ENCODE results near the gene C1R.
"Not testable (repeated sequence)": the region's sequence is repeated elsewhere in the genome, so short reads cannot be mapped to it uniquely, and the experiment has no call there.

Gene C1R

DNA sequence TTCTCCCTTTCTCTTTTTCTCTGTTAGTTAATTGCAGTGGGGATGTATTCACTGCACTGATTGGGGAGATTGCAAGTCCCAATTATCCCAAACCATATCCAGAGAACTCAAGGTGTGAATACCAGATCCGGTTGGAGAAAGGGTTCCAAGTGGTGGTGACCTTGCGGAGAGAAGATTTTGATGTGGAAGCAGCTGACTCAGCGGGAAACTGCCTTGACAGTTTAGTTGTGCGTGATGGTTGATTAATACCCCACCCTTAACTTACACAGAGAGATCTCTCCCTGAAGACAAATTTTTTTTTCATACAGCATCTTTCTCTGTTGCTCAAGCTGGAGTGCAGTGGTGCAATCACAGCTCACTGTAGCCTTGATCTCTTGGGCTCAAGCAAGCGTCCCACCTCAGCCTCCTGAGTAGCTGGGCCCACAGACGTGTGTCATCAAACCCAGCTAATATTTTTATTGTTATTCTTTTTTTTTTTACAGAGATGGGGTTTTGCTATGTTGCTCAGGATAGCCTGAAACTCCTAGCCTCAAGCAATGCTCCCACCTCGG lies 27.1 kb downstream of the C1R start:
- no peak for DNase-seq

DNA sequence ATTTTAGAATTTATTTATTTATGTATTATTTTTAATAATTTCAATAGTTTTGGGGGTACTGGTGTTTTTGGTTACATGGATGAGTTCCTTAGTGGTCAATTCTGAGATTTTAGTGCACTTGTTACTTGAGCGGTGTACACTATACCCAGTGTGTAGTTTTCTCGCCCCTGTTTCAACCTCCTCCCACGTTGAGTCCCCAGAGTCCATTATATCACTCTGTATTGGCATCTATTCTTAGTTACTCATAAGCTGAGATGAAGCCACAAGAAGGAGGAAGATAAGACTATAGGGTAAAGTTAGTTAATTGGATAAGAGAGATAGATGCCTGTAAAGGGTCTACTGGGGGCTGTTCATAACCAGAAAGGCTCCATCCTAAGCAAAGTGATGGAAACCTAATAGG lies 27.7 kb downstream of the C1R start:
- no peak for DNase-seq

DNA sequence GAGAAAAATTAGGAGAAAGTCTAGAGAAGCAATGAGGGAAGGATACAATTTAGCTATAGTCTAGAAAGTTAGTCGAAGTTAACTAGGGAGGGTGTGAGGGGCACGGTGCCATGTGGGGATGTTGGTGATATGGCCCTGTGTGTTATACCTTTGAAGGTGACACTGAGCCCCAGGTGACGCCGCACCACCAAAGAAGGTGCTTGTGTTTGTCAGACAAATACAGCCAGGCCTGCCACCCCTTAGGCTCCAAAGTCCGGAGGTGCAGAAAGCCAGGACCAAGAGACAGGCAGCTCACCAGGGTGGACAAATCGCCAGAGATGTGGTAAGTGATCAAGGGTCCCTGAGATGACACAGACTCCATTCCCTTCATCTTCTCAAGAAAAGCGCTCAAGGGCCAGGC lies 30.6 kb downstream of the C1R start:
- DNase-seq, result no peak

DNA sequence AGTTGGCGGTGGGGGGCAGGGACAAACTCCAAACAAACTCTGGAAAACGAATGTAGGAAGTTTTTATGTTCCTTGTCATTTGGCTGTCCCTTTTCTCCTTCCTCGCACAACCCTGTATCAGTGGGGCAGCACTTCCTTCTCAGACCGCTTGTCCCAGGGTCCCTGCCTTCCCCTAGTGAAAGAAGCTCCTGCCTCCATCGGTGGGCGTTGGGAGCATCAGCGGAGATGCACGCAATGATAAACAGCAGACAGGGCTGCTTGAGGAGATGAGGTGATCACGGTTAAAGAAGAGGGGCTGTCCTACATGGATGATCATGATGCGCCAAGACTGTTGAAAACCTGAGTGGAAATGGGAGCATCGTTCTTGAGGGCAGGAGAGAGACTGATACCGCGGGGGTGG lies 31.1 kb downstream of the C1R start:
- DNase-seq, result no peak

DNA sequence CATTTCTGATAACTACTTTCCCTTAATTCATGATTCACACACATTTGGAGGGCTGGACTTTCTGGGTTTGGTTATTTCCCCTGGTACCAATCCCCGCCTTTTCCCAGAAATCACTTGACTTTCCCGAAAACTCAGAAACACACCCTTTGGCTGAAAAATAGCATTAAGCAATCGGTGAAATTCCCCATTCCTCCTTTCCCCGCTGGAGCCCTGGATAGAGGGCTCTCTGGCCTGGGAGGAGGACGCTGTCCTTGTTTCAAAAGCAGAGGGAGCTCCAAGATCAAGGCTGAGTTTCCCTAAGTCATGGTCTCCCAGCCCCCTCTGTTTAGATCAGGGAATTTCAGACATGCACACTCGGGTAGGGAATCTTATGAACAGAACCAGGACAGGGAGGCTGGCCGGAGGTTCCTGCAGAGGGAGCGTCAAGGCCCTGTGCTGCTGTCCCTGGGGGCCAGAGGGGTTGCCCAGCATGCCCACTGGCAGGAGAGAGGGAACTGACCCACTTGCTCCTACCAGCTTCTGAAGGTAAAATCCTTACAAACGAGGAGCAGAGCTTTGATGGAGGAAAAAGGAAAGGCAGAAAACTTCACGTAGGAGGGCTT lies 31.8 kb downstream of the C1R start, which contains the start of gene C1S:
Gene C1S, plus strand, starts transcription at position 366 of the 602 bp plus-strand sequence. CDS start 1,195 bp downstream, outside the sequence.
- DNase-seq, result no peak

DNA sequence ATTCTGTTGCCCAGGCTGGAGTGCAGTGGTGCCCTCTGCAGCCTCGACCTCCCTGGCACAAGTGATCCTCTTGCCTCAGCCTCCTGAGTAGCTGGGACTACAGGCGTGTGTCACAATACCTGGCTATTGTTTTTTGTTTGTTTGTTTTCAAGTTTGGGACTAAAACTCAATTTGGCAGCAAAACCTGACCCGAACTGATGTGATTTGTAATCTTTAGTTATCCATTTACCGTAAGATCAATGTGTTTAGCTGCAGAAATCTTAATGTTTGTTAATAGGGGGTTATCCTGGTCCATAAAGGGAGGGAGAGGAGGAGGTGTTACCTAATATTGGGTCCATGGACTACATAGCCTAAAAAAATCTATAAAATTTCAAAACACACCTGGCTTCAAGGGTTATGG lies 32.5 kb downstream of the C1R start:
- no peak for DNase-seq

DNA sequence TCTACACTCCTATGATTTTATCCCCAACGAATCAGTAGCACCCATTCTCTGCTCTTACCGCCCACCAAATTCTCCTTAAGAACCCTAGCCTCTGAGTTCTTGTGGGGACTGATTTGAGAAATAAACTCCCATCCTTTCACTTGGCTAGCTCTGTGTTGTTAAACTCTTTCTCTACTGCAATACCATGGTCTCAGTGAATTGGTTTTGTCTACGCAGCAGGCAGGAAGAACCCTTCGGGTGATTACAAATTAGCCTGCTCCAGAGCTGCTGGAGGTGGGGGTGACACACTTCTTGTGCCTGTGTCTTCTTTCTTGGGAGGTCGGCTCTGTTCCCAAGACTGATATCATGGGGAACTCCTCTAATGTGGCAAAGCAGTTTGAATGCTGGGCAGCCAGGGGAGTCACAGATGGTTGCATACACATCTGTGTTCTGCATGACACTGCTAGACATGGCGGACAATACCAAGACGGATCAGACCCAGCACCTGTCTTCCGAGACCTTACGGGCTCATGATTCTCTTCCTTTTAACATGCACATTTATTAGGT lies 33.3 kb downstream of the C1R start:
- DNase-seq, result no peak

DNA sequence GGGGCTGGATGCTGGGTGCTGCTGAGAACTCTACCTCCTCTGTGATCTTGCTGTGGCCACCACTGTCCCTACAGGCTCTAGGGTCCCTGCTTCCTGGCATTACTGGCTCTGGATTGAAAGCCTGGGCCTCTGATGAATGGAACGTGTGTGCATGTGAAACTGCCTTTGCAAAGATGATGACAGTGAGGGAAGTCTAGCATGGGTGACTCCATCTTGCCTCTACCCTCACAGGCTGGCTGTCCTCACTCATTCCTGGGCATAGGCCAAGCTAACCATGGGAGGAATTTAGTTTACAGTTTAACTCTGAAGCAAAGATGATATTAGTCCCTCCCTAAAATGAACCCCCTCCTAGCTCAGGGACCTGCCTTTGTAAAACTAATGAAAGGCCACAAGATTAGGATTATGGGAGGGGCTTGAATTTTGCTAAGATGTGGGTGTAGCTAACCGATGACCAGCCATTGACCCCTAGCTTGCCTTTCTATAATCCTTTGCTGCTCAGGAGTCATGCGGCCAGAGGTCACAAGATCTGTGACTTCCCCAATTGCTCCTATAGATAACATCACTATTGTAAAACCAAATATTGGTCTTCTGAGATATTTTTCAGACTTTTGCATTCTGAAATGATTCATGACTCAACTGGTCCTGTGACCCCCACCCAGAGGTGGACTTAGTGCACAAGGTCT lies 33.9 kb downstream of the C1R start:
- no peak for DNase-seq

DNA sequence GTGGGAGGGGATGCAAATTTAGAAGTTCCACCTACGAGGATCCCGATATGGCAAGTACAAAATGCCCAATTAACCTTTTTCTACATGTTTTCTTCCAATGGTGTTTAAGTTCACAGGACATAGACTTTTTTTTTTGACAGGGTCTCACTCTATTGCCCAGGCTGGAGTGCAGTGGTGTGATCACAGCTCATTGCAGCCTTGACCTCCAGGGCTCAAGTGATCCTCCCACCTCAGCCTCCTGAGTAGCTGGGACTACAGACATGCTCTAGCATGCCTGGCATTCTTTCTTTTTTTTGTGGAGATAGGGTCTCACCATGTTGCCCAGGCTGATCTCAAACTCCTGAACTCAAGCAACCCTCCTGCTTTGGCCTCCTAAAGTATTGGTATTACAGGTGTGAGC lies 36.5 kb downstream of the C1R start:
- DNase-seq, result not testable (repeated sequence)

DNA sequence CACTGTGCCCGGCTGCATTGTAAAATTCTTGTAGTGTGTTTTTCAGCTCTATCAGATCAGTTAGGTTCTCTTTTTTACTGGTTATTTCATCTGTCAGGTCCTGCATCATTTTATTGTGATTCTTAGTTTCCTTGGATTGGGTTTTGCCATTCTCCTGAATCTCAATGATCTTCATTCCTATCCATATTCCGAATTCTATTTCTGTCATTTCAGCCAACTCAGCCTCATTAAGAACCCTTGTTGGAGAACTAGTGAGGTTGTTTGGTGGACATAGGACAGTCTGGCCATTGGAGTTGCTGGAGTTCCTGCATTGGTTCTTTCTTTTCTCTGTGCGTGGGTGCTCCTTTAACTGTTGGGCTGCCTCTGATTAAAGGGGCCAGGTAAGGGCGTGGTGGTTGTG lies 37.3 kb downstream of the C1R start:
- DNase-seq, result no peak

DNA sequence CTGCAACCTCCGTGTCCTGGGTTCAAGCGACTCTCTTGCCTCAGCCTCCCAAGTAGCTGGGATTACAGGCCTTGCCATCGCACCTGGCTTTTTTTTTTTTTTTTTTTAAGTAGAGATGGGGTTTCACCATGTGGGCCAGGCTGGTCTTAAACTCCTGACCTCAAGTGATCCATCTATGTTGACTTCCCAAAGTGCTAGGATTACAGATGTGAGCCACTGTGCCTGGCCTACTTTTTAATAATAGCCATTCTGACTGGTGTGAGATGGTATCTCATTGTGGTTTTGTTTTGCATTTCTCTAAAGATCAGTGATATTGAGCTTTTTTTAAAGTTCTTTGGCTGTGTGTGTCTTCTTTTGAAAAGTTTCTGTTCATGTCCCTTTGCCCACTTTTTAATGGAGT lies 42.3 kb downstream of the C1R start:
- not testable (repeated sequence) for DNase-seq

DNA sequence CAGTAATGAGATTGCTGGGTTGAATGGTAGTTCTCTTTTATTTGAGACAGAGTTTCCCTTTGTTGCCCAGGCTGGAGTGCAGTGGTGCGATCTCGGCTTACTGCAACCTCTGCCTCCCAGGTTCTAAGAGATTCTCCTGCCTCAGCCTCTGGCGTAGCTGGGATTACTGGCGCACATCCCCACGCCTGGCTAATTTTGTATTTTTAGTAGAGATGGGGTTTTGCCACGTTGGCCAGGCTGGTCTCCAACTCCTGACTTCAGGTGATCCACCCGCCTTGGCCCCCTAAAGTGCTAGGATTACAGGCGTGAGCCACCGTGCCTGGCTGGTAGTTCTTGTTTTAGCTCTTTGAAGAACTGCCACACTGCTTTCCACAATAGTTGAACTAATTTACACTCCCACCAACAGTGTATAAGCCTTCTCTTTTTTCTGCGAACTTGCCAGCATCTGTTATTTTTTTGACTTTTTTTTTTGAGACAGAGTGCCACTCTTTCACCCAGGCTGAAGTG lies 42.7 kb downstream of the C1R start:
- DNase-seq, result not testable (repeated sequence)

DNA sequence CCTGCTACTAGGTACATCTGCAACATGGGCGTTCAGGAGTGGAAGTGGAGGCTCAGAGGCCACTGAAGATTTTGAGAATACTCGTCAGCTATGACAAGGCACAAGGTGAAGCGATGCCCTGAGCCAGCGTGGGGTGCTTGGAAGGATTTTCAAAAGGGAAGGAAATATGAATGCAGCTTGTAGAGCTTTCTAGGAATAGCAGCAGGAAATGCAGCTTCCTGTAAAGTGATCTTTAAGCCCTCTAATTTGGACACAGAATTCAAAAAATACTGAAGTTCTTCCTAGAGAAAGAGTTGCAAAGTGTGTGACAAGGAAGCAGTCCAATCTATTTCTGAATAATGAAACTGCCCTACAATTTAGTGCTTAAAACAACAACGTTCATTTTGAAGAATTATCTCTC lies 44.9 kb downstream of the C1R start:
- no peak for DNase-seq

DNA sequence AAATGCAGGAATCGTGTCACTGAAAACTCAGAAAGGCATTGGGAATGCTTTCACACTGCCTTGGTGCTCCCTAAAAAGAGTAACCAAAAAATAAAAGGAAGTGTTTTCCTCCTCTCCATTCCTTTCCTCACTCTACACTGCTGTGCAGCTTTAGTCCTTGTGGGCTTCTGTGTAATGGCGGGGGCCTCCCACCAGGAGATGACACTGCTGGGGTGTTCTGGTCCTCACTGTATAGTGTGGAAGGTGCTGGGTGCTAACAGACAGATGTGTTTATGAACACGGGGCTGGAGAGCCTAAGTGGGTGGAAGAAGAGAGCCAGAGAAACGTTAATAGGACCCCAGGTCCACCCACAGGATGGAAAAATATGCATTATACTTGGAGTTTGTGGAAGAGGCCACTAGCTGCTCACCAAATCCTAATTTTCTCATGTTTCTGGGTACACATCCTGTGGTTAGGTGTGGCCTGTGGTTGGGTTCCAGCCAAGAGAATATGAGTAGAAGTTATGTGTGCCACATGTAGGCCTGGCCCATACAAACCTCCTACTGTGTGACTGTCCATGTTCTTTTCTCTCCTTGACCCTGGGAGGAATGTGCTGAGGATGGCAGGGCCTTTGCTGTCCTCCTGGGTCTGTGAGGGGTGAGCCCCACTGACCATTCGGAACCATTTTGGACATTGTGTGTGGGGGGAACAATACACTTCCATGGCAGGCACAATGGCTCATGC lies 45.7 kb downstream of the C1R start:
- DNase-seq, result no peak

DNA sequence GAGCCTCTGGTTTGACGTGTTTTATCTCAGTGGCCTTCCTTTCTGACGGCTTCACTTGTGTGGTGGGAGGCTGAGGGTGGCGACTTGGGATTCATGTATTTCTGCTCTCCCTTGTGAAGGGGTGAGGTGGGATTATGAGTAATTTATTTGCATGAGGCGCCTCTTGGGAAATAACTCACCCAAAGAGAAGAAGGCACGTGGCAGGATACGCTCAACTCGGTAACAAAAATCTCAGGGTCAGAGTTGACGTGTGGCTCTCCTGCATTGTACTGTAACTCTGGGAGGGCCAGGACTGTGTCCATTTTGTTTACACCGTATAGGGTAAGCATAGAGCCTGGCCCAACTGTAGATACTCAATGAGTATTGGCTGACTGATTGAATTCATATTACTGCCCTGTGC lies 46.3 kb downstream of the C1R start:
- no peak for DNase-seq

DNA sequence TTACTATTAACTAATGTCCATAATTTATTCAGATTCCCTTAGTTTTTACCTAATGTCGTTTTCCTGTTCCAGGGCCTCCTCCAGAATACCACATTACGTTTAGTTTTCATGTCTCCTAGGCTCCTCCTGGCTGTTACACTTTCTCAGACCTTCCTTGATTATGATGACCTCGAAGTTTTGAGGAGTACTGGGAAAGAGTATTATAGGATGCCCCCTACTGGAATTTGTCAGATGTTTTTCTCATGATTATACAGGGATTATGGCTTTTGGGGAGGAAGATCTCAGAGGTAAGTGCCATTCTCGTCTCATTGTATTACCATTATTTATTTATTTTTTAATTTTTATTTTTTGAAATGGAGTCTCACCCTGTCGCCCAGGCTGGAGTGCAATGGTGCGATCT lies 49.4 kb downstream of the C1R start:
- no peak for DNase-seq

DNA sequence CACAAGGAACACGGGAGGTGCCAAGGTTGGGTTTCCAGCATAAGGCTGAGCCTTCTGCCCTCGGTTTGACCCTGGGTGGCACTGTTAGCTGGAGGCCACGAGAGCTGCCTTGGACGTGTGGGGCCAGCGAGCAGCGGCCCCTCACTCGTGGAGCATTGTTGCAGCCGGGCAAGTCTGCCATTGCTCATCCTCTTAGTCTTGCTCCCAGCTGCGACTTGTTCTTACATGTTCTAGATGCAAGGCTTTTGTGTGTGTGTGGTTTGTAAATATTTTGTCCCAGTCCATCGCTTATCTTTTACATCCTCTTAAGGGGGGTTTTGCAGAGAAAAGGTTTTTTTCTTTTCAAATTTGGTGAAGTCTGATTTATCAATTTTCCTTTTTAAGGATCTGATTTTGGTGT lies 52.8 kb downstream of the C1R start:
- no peak for DNase-seq

DNA sequence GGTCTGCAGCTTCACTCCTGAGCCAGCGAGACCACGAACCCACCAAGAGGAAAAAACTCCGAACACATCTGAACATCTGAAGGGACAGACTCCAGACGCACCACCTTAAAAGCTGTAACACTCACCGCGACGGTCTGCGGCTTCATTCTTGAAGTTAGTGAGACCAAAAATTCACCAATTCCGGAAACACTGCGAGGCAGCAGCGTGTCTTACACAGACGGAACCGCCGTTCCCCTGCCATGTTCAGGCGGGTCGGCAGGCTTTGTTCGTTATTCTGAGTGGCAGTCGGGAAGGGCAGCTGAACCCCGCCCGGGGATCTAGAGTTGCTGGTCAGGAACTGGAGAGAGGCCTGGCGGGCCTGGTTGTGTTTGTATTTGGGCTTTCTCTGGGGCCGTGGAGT lies 53.7 kb downstream of the C1R start:
- DNase-seq, result no peak

DNA sequence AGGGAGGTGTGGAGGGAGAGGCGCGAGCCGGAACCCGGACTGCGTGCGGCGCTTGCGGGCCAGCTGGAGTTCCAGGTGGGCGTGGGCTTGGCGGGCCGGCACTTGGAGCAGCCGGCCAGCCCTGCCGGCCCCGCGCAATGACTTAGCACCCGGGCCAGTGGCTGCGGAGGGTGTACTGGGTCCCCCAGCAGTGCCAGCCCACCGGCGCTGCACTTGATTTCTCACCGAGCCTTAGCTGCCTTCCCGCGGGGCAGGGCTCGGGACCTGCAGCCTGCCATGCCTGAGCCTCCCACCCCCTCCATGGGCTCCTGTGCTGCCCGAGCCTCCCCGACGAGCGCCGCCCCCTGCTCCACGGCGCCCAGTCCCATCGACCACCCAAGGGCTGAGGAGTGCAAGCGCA lies 54.8 kb downstream of the C1R start:
- not testable (repeated sequence) for DNase-seq

DNA sequence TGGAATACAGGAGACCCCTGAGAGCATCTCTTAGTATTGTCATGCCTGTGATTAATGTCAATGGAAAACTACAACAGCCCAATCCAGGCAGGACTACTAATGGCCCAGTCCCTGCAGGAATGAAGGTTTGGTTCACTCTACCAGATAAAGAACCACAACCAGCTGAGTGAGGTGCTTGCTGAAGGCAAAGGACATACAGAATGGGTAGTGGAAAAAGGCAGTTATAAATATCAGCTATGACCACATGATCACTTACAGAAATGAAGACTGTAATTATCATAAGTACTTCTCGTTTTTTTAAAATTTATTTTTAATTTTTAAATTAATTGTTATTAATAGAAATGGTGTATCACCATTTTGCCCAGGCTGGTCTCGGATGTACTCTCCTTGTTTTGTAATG lies 56.8 kb downstream of the C1R start:
- DNase-seq, result no peak

DNA sequence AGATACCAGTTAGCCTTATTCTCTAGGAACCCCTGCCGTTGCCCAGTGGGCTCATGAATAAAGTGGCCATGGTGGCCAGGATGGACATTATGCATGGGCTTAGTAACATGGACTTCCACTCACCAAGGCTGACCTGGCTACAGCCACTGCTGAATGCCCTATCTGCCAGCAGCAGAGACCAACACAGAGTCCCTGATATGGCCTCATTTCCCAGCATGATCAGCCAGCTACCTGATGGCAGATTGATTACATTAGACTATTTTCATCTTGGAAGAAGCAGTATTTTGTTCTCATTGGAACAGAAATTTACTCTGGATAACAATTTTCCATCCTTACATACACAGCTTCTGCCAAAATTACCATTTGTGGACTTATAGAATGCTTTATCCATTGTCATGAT lies 57.8 kb downstream of the C1R start:
- DNase-seq, result no peak

DNA sequence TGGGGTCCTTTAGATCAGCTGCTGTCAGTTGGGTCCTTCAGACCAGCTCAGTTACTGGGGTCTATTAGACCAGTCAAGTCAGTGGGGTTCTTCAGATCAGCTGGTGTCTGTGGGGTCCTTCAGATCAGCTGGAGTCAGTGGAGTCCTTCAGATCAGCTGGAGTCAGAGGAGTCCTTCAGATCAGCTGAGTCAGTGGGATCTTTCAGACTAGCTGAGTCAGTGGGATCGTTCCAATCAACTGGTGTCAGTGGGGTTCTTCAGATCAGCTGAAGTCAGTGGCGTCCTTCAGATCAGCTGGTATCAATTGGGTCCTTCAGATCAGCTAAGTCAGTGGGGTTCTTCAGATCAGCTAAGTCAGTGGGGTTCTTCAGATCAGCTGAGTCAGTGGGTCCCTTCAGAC lies 59.3 kb downstream of the C1R start:
- no peak for DNase-seq

DNA sequence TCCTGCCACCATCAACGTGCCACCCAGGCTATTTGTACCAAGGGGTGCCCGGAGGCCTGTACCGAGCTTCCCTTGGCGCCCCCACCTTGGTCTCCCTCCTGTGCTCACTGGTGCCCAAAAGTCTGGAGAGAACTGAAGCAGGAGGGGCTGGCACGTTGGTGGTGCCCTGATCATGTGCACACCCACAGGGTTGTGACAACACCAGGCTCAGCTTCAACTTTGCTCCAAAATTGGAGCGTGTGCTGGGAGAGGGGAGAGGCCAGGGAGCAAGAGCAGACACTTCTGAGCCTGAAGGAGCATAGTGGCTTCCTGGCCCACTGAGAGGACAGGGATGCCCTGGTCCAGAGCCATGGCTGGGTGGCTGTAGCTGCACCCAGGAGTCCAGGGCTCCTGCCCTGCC lies 60.9 kb downstream of the C1R start:
- DNase-seq, result no peak
